Gastroesophageal sphincter (tissue), 3 donors: ENCODE results near the gene ZBTB18.

Source experiments
- CTCF ChIP-seq, 4 experiments: fragments of 200-600 bp in 2 of 4; fragments of 450-650 bp in 2 of 4; sonication (generic) in 1 of 4; IDR thresholded peaks; one replicate each; pipeline ENCODE4 v1.5.1; 2017 to 2019; ENCODE audit warnings: antibody characterized with exemption in 4 of 4, mild to moderate bottlenecking in 2 of 4, moderate library complexity in 2 of 4
- POLR2A ChIP-seq, 2 donors: fragments of 450-650 bp; IDR thresholded peaks; one replicate each; pipeline ENCODE4 v1.6.1; 2017; ENCODE audit warnings: antibody characterized with exemption in 2 of 2, mild to moderate bottlenecking in 2 of 2, moderate library complexity in 1 of 2

- TF ChIP-seq CTCF (IDR thresholded peaks at IDR 0.05) (no peak), POLR2A (IDR thresholded peaks at IDR 0.05) (no peak)
Observed at GRCh38 chr1:244035358-244035757, 15.7 kb upstream of the ZBTB18 start.
